Ishikawa (cell line): ENCODE data around the gene ARHGEF1.

Experiments
- EP300 ChIP-seq: IDR thresholded peaks from 2 replicates; pipeline ENCODE4 v1.6.1; 2012; ENCODE audit warnings: borderline replicate concordance
- TCF12 ChIP-seq: IDR thresholded peaks from 2 replicates; pipeline ENCODE4 v1.6.1; 2012; ENCODE audit warnings: low read depth
- TEAD4 ChIP-seq: IDR thresholded peaks from 2 replicates; pipeline ENCODE4 v1.6.1; 2012
- YY1 ChIP-seq: IDR thresholded peaks from 2 replicates; pipeline ENCODE4 v1.6.1; 2012; ENCODE audit warnings: low read depth
- TF ChIP-seq, protein P1 (sequence below): IDR thresholded peaks from 2 replicates; pipeline ENCODE4 v1.6.1; 2012; ENCODE audit warnings: low read depth, mild to moderate bottlenecking
- TF ChIP-seq, protein P2 (sequence below): IDR thresholded peaks from 2 replicates; pipeline ENCODE4 v1.6.1; 2012

DNA sequence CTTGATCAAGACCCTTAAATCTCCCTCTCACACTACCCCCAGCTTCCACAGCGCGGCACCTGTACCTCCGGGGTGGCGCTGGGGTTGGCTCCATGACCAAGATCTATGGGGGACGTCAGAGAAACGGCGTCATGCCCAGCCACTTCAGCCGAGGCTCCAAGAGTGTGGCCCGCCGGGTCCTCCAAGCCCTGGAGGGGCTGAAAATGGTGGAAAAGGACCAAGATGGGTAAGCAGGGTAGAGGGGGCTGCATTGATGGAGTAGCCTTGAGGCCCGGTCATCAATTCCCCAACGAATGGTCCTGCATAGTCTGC lies 14.0 kb upstream of the ARHGEF1 start:
- TF ChIP-seq, protein P1, sequence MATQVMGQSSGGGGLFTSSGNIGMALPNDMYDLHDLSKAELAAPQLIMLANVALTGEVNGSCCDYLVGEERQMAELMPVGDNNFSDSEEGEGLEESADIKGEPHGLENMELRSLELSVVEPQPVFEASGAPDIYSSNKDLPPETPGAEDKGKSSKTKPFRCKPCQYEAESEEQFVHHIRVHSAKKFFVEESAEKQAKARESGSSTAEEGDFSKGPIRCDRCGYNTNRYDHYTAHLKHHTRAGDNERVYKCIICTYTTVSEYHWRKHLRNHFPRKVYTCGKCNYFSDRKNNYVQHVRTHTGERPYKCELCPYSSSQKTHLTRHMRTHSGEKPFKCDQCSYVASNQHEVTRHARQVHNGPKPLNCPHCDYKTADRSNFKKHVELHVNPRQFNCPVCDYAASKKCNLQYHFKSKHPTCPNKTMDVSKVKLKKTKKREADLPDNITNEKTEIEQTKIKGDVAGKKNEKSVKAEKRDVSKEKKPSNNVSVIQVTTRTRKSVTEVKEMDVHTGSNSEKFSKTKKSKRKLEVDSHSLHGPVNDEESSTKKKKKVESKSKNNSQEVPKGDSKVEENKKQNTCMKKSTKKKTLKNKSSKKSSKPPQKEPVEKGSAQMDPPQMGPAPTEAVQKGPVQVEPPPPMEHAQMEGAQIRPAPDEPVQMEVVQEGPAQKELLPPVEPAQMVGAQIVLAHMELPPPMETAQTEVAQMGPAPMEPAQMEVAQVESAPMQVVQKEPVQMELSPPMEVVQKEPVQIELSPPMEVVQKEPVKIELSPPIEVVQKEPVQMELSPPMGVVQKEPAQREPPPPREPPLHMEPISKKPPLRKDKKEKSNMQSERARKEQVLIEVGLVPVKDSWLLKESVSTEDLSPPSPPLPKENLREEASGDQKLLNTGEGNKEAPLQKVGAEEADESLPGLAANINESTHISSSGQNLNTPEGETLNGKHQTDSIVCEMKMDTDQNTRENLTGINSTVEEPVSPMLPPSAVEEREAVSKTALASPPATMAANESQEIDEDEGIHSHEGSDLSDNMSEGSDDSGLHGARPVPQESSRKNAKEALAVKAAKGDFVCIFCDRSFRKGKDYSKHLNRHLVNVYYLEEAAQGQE = no peak
- no peak for TF ChIP-seq TEAD4
- no peak for TF ChIP-seq TCF12
- TF ChIP-seq, protein P2, sequence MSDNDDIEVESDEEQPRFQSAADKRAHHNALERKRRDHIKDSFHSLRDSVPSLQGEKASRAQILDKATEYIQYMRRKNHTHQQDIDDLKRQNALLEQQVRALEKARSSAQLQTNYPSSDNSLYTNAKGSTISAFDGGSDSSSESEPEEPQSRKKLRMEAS = no peak
- TF ChIP-seq YY1 = no peak
- TF ChIP-seq EP300 = no peak
